Motor neuron (in vitro differentiated cells): Measurements from ENCODE around the gene TPBGL. TPM values are rescaled to one million over a fixed set of nuclear protein-coding genes. Genes with fewer than 3 reads are reported as not detected.
"Not testable (repeated sequence)": the region's sequence is repeated elsewhere in the genome, so short reads cannot be mapped to it uniquely, and the experiment has no call there.

Experiments used
- ATAC-seq, 8 experiments: fragments of 200-7000 bp; cut with Tn5 transposase; replicated peaks in 6 of 8; 2 replicates each; pipeline ENCODE4 v1.8.0; 2021; ENCODE audit warnings: mild to moderate bottlenecking in 8 of 8, moderate library complexity in 8 of 8
- H3K27ac ChIP-seq, 2 donors: fragments of 250-450 bp; sonication (Bioruptor Pico); 2 replicates each; pipeline ENCODE4 v1.9.0; 2021; ENCODE audit warnings: antibody characterized with exemption in 2 of 2, mild to moderate bottlenecking in 2 of 2, moderate library complexity in 1 of 2
- H3K4me1 ChIP-seq, 2 donors: fragments of 250-450 bp; sonication (Bioruptor Pico); replicated peaks in 1 of 2; 2 replicates each; pipeline ENCODE4 v1.6.1; 2021; ENCODE audit warnings: antibody characterized with exemption in 2 of 2, mild to moderate bottlenecking in 2 of 2, moderate library complexity in 1 of 2
- H3K4me3 ChIP-seq, 5 donors: fragments of 250-450 bp; sonication (Bioruptor Pico); 2 replicates each; pipeline ENCODE4 v1.9.0; 2021; ENCODE audit warnings: antibody characterized with exemption in 5 of 5, mild to moderate bottlenecking in 5 of 5, moderate library complexity in 4 of 5
- WGBS, 10 experiments: fragments of 450-650 bp; shearing (Covaris generic); methylation state at CpG; one replicate each; pipeline ENCODE4 v1.0.0; 2022; 5-methylcytosine and 5-hydroxymethylcytosine counted together
- in situ Hi-C, 9 experiments: fragments of 400-800 bp; cut with MboI; loops; one replicate each; pipeline ENCODE4 v1.15.0; 2021; ENCODE audit warnings: low sequenced_read_pairs in 9 of 9, low pct_unique_long_range_greater_than_20kb in 2 of 9; ENCODE audit not compliant: unreplicated experiment in 9 of 9
- total RNA-seq, 8 experiments: library from RNA; unstranded; fragments of 300-600 nt; gene quantifications; 2 replicates each; pipeline versions ENCODE4 v1.2.3 to v1.2.4, GENCODE V29; 2022

TPBGL gene
- total RNA-seq, 8 experiments from 2014 or later = 0.17 to 0.81 (median 0.30) TPM

DNA sequence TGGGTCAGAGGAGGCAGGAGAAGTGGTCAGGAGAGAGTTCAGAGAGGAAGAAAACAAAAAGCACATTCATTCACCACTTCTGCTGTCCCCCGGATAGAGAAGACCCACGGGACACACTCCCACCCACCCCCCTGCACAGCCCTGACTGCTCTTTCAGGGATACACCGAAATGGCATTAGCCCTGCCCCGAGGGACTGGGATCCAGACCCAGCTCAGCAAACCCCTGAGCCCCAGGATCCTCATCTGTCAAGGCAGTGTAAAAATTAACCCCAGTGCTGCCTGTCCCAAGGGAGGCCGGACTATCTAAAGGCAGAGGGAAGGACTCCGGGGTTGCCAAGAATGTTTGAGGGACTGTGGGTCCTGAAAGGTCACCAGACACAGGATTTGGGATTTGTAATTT lies 31.2 kb downstream of the TPBGL start:
- WGBS, 10 experiments = 40 to 100% (median 80%) methylated on average over 1 to 4 of the region's 6 CpGs; no CpG with 5 or more reads in 4 of the 10 experiments
- Histone ChIP-seq H3K27ac (no peak overlapping the region), H3K4me1 (no peaks in the 10 kb centered on the region), H3K4me3 (no peak overlapping the region)
- no peak for ATAC-seq
- in situ Hi-C loops = loop anchor here in 2 of 9 experiments (10.0 kb wide), 1 partner anchor 113 kb away; no protein-coding TSS in a partner anchor

DNA sequence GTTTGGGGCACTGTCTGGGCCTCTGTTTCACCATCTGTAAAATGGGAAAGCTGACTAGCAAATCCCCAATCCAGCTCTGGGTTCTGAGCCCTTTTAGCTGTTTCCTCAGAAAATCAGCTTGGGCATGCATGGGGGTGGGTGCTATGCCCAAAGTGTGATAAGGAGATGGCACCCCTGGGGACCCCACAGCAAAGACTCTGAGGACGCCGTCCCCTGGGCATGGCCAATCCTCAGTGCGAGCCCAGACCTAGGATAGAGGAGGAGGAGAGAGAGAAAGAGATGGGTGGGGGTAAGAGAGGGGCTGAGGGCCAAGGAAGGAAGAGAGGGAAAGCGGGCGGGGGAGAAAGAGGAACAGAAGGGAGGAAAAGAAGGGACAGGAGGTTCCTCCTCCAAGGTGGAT lies 31.8 kb downstream of the TPBGL start:
- no CpG with 5 or more reads among the region's 5 CpGs for WGBS, 10 experiments
- no peak overlapping the region for H3K27ac ChIP-seq
- in situ Hi-C loops = loop anchor here in 2 of 9 experiments (10.0 kb wide), 1 partner anchor 112 kb away; no protein-coding TSS in a partner anchor
- no peak for ATAC-seq
- no peak overlapping the region for H3K4me3 ChIP-seq
- no peaks in the 10 kb centered on the region for H3K4me1 ChIP-seq

DNA sequence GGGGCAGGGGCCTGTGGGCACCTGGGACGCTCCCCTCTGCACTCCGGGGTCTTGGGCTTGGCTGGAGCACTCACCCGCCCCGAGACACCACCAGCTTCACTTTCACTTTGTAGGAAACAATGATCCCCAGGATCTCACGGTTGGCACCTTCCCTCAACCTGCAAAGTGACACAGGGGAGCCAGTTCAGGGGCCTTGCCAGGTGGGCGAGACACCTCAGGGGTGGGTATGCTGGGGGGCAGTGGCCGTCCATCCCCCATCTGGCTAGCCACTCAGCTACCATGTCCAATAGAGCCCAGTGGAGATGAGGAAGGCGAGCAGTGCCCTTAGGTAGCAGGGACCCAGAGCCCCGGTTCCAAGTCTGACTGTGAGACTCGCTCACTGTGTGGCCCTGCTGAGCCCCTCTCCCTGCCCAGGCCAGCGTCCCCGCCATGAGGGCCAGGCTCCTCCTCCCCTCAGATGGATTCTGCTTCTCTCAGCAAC lies 32.3 kb downstream of the TPBGL start:
- H3K4me1 ChIP-seq = no peaks in the 10 kb centered on the region
- no peak for ATAC-seq
- no CpG with 5 or more reads among the region's 12 CpGs for WGBS, 10 experiments
- in situ Hi-C loops = loop anchor here in 2 of 9 experiments (10.0 kb wide), 1 partner anchor 112 kb away; no protein-coding TSS in a partner anchor
- no peak overlapping the region for H3K4me3 ChIP-seq
- H3K27ac ChIP-seq = no peak overlapping the region

DNA sequence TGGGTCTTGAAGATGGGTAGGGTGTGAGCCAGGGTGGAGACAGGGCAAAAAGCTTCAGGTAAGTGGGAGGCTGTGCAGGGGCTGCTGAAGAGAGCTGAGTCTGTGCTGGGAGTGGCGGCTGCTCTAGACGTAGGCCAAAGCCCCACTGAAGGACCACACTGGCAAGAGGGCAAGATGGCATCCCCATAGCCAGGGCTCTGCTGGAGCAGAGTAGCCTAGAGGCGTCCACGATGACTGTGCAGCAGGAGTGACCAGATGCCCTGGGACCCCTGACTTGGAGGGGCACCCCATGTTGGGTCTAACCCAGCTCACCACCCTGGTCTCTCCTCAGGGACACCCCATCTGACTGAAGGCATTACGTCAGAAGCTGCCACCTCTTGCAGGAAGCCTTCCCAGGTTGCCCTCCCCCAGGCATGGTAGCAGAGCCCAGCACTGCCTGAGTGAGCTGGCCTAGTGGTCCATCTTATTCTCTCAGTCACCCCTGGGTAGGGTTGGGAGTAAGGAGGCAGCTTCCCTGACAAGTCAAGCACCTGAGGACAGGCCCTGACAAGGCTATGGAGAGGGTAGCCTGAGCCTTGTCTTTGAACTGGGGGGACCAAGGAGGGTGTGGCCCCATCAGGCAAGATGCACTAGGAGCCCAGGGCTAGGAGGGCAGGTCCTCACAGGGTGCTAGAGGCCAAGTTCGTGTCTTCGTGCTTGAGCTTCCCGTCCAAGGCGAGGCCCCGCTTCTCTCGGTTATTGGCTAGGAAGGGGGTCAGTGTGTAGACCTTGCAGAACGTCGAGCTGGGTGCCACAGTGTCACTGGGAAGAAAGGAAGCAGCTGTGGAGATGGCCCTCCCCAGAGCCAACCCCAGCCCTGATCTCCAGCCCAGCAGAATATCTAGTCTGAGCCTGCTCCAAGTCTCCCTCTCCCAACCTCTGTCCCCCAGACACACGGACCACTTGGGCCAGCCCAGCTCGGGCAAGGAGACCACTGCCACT lies 33.1 kb downstream of the TPBGL start:
- in situ Hi-C loops = loop anchor here in 2 of 9 experiments (10.0 kb wide), 1 partner anchor 111 kb away; no protein-coding TSS in a partner anchor
- 20 to 100% (median 82%) methylated on average over 1 to 7 of the region's 15 CpGs; no CpG with 5 or more reads in 6 of the 10 experiments for WGBS, 10 experiments
- peak in 1 of 8 experiments; percentile 13 for ATAC-seq
- Histone ChIP-seq H3K4me3 (no peak overlapping the region), H3K4me1 (no peaks in the 10 kb centered on the region), H3K27ac (no peak overlapping the region)

DNA sequence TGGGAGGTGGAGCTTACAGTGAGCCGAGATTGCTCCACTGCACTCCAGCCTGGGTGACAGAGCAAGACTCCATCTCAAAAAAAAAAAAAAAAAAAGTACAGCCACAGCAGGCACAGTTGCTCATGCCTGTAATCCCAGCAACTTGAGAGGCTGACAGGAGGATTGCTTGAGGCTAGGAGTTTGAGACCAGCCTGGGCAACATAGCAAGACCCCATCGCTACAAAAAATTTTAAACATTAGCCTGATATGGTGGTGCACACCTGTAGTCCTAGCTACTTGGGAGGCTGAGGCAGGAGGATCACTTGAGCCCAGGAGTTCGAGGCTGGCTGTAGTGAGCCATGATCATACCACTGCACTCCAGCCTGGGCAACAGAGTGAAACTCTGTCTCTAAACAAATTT lies 34.1 kb downstream of the TPBGL start:
- 80 to 100% (median 91%) methylated on average over 1 to 3 of the region's 3 CpGs for WGBS, 10 experiments
- ATAC-seq, H3K27ac ChIP-seq, H3K4me1 ChIP-seq, H3K4me3 ChIP-seq: not testable (repeated sequence)
- in situ Hi-C loops = loop anchor here in 5 of 9 experiments (10.0 to 25.0 kb wide), 3 partner anchors 110 to 263 kb away; partner anchors contain the start of genes GDPD5 (in 2 of the 5) and RPS3 (in 2 of the 5)

DNA sequence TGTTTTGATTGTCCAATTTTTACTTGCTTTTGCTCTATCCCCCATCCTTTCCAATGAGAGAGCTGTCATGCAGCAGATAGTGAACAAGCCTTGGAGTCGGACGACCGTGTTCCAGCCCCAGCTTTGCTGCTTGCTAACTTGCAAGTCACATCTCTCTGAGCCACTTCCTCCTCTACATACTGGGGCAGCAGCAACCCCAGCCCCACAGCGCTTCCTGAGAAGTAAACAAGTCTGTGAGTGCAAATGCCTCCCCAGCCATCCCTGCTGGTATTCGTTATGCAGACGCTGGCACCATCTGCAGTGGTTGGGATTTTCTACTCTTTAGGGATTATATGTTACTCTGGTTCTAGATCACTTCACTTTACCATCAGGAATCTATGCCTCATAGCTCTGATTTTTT lies 35.0 kb downstream of the TPBGL start:
- Histone ChIP-seq H3K4me1 (no peaks in the 10 kb centered on the region), H3K4me3 (no peak overlapping the region), H3K27ac (no peak overlapping the region)
- ATAC-seq = no peak
- WGBS, 10 experiments = 30 to 92% (median 56%) methylated on average over 2 to 6 of the region's 6 CpGs; no CpG with 5 or more reads in 1 of the 10 experiments
- in situ Hi-C loops = loop anchor here in 5 of 9 experiments (10.0 to 25.0 kb wide), 3 partner anchors 109 to 262 kb away; partner anchors contain the start of genes GDPD5 (in 2 of the 5) and RPS3 (in 2 of the 5)

DNA sequence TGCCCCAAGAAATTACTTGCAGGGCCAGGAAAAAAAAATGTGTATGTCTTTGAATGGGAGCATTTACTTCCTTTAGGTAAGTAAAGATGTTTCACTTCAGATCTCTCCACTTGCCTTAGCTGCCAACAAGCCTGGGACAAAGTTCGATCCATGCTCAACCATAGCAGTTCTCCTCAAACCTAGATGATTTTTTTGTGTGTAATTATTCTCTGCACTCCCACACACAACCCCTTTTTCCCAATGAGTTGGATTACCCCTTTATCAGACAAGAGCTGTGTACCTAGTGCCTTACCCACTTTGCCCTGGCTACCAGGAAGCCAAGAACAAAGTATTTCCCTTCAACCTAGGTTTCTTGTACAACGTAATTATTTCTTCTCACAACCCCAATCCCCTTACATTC lies 35.6 kb downstream of the TPBGL start:
- Histone ChIP-seq H3K4me1 (no peaks in the 10 kb centered on the region), H3K27ac (no peak overlapping the region), H3K4me3 (no peak overlapping the region)
- in situ Hi-C loops = loop anchor here in 5 of 9 experiments (10.0 to 25.0 kb wide), 3 partner anchors 109 to 261 kb away; partner anchors contain the start of genes GDPD5 (in 2 of the 5) and RPS3 (in 2 of the 5)
- ATAC-seq = no peak
- WGBS, 10 experiments = 0 to 96% (median 82%) methylated on average over 1 to 2 of the region's 2 CpGs; no CpG with 5 or more reads in 3 of the 10 experiments

DNA sequence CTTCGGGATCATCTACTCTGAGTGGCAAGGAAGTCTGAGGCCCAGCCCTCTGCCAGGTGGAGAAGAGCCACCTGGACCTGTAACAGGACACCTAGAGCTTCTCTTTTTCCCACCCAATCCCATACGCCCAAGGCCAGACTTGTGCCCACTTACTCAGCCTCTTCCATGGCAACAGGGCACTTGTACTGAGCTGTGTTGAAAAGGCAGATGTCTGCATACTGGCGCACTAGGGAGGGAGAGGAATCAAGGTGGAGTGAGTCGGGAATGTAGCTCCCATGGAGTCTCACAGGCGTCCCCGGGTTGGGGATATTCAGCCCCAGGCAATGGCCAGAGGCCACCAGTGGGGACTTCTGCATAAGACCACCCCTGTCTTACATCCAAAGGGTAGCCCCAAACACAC lies 36.1 kb downstream of the TPBGL start:
- ATAC-seq = no peak
- no peak overlapping the region for H3K4me3 ChIP-seq
- no peaks in the 10 kb centered on the region for H3K4me1 ChIP-seq
- no peak overlapping the region for H3K27ac ChIP-seq
- in situ Hi-C loops = loop anchor here in 5 of 9 experiments (10.0 to 25.0 kb wide), 3 partner anchors 108 to 261 kb away; partner anchors contain the start of genes GDPD5 (in 2 of the 5) and RPS3 (in 2 of the 5)
- 46 to 100% (median 70%) methylated on average over 1 to 4 of the region's 6 CpGs; no CpG with 5 or more reads in 3 of the 10 experiments for WGBS, 10 experiments

DNA sequence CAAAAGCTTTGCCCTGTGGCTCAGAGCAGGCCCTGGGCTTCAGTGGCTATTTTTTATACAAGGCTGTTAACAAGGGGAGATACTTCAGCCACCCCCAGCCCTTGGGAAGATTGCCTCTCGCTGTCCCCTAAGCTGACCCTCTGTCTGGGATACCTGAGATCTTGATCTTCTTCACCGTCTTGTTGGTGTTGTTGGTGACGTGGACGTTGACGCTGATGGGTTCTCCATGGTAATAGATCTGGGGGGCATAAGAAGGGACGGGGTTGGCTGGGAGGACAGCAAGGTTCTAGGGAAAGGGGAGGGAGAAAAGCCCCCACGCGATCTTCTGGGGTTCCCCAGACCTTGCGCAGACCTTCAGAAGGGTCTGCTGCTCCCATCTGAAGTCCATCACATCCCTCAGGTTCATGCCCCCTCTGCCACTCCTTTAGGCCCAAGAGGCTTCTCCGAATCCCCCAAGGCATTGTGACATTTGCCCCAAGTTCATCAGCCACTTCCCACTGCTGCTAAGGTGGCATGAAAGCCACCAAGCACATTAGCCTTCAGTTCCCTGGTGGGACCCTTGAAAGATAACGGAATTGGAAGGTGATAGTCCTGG lies 36.7 kb downstream of the TPBGL start:
- H3K4me3 ChIP-seq = no peak overlapping the region
- in situ Hi-C loops = loop anchor here in 5 of 9 experiments (10.0 to 25.0 kb wide), 3 partner anchors 107 to 260 kb away; partner anchors contain the start of genes GDPD5 (in 2 of the 5) and RPS3 (in 2 of the 5)
- H3K27ac ChIP-seq = no peak overlapping the region
- no peak for ATAC-seq
- WGBS, 10 experiments = 75 to 100% (median 90%) methylated on average over 1 to 7 of the region's 11 CpGs; no CpG with 5 or more reads in 4 of the 10 experiments
- H3K4me1 ChIP-seq = no peaks in the 10 kb centered on the region

DNA sequence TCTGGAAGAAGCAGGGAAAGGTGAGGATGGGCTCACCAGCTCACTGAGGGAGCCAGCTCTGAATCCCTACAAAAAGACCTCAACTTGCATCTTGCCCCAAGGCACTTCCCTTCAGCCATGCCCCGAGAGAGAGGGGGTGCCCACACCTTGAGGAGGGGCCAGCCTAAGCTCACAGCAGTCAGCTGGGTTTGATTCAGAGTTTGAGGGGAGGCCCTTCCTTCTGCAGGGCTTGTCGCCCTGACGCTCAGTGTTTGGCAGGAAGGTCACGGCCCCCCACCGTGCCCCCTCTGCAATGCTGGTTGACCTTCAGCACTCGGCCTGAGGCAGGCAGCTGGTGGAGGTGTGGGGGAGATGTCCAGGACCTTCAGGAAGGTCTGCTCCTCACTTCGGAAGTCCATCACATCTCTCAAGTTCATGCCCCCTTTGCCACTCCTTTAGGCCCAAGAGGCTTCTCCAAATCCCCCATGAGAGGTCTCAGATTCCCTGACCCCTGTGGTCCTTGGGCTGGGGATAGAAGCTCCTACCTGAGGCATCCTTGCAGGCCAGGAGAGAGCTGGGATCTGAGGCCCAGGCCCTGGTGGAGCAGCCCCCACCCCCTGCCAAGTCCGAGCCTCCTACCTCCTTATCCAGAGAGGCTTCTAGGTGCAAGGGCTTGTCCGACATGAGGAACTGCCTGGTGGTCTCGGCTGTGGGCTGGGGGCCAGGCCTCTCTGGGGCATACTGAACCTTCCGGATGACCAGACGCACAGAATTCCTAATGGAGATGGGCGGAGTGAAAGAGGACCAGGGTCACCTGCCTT lies 37.6 kb downstream of the TPBGL start:
- Histone ChIP-seq H3K4me1 (no peaks in the 10 kb centered on the region), H3K4me3 (no peak overlapping the region), H3K27ac (no peak overlapping the region)
- in situ Hi-C loops = loop anchor here in 5 of 9 experiments (10.0 to 25.0 kb wide), 3 partner anchors 107 to 259 kb away; partner anchors contain the start of genes GDPD5 (in 2 of the 5) and RPS3 (in 2 of the 5)
- WGBS, 10 experiments = 67 to 100% (median 85%) methylated on average over 1 to 3 of the region's 13 CpGs; no CpG with 5 or more reads in 6 of the 10 experiments
- no peak for ATAC-seq

DNA sequence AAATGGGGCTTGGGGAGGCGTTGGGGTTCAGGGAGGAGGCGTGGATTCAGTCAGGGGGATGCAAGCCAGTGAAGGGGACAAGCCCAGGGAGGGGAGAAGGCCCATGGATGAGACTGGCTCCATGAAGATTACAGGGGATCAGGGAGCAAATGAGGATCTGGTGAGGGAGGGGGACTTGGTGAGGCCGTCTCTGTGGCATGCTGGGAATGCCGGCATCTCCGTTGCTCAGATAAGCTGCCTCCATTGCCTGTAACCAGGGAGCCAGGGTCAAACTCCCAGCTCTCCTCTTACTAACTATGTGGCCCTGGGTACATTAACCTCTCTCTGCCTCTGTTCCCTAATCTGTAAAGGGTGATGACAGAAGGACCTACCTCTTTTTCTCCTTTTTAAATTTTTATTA lies 38.7 kb downstream of the TPBGL start:
- no peak overlapping the region for H3K27ac ChIP-seq
- ATAC-seq = no peak
- WGBS, 10 experiments = 49 to 67% (median 59%) methylated on average over 1 to 2 of the region's 5 CpGs; no CpG with 5 or more reads in 6 of the 10 experiments
- no peaks in the 10 kb centered on the region for H3K4me1 ChIP-seq
- H3K4me3 ChIP-seq = no peak overlapping the region
- in situ Hi-C loops = loop anchor here in 5 of 9 experiments (10.0 to 25.0 kb wide), 3 partner anchors 106 to 258 kb away; partner anchors contain the start of genes GDPD5 (in 2 of the 5) and RPS3 (in 2 of the 5)
